H1 (cell line): ENCODE data around the gene GNB1L. TPM values are rescaled to one million over a fixed set of nuclear protein-coding genes. Genes with fewer than 3 reads are reported as not detected.

Source experiments
- CTCF ChIA-PET: fragments of 300-600 bp; sonication (Branson Sonifier 250); formaldehyde crosslinking; loops from one replicate; lab custom pipeline; 2021; ENCODE audit not compliant: partially characterized antibody; lab: Charles Lee
- POLR2A ChIA-PET: fragments of 300-600 bp; sonication (Branson Sonifier 250); formaldehyde crosslinking; loops from one replicate; lab custom pipeline; 2021; ENCODE audit warnings: inconsistent platforms; ENCODE audit not compliant: partially characterized antibody; lab: Charles Lee
- DNase-seq, 2 experiments: peaks; one replicate each; pipeline versions ENCODE4 v3.0.0 to v3.0.0-alpha.2; 2010 to 2022; ENCODE audit warnings: low spot score in 2 of 2, low read depth in 1 of 2, mixed read lengths in 1 of 2
- FAIRE-seq: peaks from 2 replicates; lab custom pipeline; 2011; peaks lifted over from hg19 to GRCh38; lab: Jason Lieb, UNC
- H2AFZ ChIP-seq: 2 replicates; pipeline ENCODE4 v1.8.1; 2012; ENCODE audit warnings: low read length, inconsistent platforms
- H2AK5ac ChIP-seq: 2 replicates; pipeline ENCODE4 v1.6.1; 2013; ENCODE audit warnings: low read depth, low read length
- H2BK120ac ChIP-seq: replicated peaks from 2 replicates; pipeline ENCODE3; 2013; ENCODE audit warnings: low read depth, low read length, inconsistent platforms
- H2BK12ac ChIP-seq: 2 replicates; pipeline ENCODE4 v1.6.1; 2013; ENCODE audit warnings: low read depth, low read length
- H2BK15ac ChIP-seq: 2 replicates; pipeline ENCODE4 v1.6.1; 2013; ENCODE audit warnings: low read length
- H2BK20ac ChIP-seq: 2 replicates; pipeline ENCODE4 v1.6.1; 2013; ENCODE audit warnings: low read length
- H2BK5ac ChIP-seq: 2 replicates; pipeline ENCODE4 v1.6.1; 2013; ENCODE audit warnings: low read depth, low read length
- H3K14ac ChIP-seq: 2 replicates; pipeline ENCODE4 v1.6.1; 2013; ENCODE audit warnings: inconsistent platforms; ENCODE audit not compliant: insufficient read length
- H3K18ac ChIP-seq: 2 replicates; pipeline ENCODE4 v1.6.1; 2013; ENCODE audit warnings: low read length; ENCODE audit errors: extremely low read depth
- H3K23ac ChIP-seq: 2 replicates; pipeline ENCODE4 v1.6.1; 2013; ENCODE audit warnings: inconsistent platforms; ENCODE audit not compliant: insufficient read length
- H3K23me2 ChIP-seq: 2 replicates; pipeline ENCODE4 v1.6.1; 2013; ENCODE audit warnings: low read depth, low read length
- H3K27ac ChIP-seq: 2 replicates; pipeline ENCODE4 v1.6.1; 2011; ENCODE audit warnings: low read depth, low read length, inconsistent platforms
- H3K27me3 ChIP-seq, 4 experiments: replicated peaks in 1 of 4; 1 replicate in 1 of 4; 2 replicates in 3 of 4; pipeline versions ENCODE4 v1.6.1 to v1.8.1; 2011 to 2013; ENCODE audit warnings: low read length in 3 of 4, mild to moderate bottlenecking in 3 of 4, inconsistent platforms in 2 of 4, mixed read lengths in 2 of 4, moderate library complexity in 1 of 4; ENCODE audit not compliant: control insufficient read depth in 3 of 4, insufficient read depth in 3 of 4; ENCODE audit errors: extremely low read depth in 1 of 4
- H3K36me3 ChIP-seq, 4 experiments: 2 replicates each; pipeline versions ENCODE4 v1.6.1 to v1.8.1; 2011 to 2013; ENCODE audit warnings: mild to moderate bottlenecking in 4 of 4, low read length in 3 of 4, moderate library complexity in 2 of 4, control low read depth in 1 of 4, inconsistent platforms in 1 of 4; ENCODE audit not compliant: insufficient read depth in 4 of 4, control insufficient read depth in 2 of 4
- H3K4ac ChIP-seq: replicated peaks from 2 replicates; pipeline ENCODE3; 2013; ENCODE audit warnings: low read length, low read depth, mixed read lengths, inconsistent platforms; ENCODE audit not compliant: insufficient read length
- H3K4me1 ChIP-seq, 4 experiments: replicated peaks in 1 of 4; 1 replicate in 1 of 4; 2 replicates in 3 of 4; pipeline versions ENCODE4 v1.6.1 to v1.8.1; 2011 to 2013; ENCODE audit warnings: low read length in 3 of 4, inconsistent platforms in 2 of 4, mixed read lengths in 1 of 4; ENCODE audit not compliant: insufficient read depth in 4 of 4, control insufficient read depth in 3 of 4
- H3K4me2 ChIP-seq, 2 experiments: 2 replicates each; pipeline versions ENCODE4 v1.6.1 to v1.8.1; 2011 to 2013; ENCODE audit warnings: low read depth in 2 of 2, low read length in 2 of 2, control low read depth in 1 of 2, inconsistent platforms in 1 of 2, mild to moderate bottlenecking in 1 of 2; ENCODE audit not compliant: insufficient read depth in 1 of 2
- H3K4me3 ChIP-seq, 4 experiments: fragments of 200-600, 300-600 bp in 1 of 4; sonication (generic), shearing (Covaris generic), sonication (Bioruptor Twin) in 1 of 4; 2 replicates each; pipeline versions ENCODE4 v1.5.1 to v1.8.1; 2011 to 2016; ENCODE audit warnings: low read length in 4 of 4, low read depth in 3 of 4, control low read depth in 2 of 4, inconsistent platforms in 2 of 4, mild to moderate bottlenecking in 2 of 4, mixed read lengths in 1 of 4, moderate library complexity in 1 of 4; ENCODE audit not compliant: insufficient read depth in 2 of 4; ENCODE audit errors: extremely low read depth in 1 of 4
- H3K56ac ChIP-seq: replicated peaks from 2 replicates; pipeline ENCODE3; 2013; ENCODE audit warnings: low read depth, mild to moderate bottlenecking, mixed read lengths, low read length, inconsistent platforms; ENCODE audit not compliant: insufficient read length
- H3K79me1 ChIP-seq: 2 replicates; pipeline ENCODE4 v1.6.1; 2013; ENCODE audit warnings: low read depth, low read length, control low read depth
- H3K79me2 ChIP-seq, 2 experiments: 2 replicates each; pipeline versions ENCODE4 v1.6.1 to v1.8.1; 2012 to 2013; ENCODE audit warnings: low read length in 2 of 2, mild to moderate bottlenecking in 2 of 2, inconsistent platforms in 1 of 2; ENCODE audit not compliant: insufficient read depth in 2 of 2, control insufficient read depth in 1 of 2
- H3K9ac ChIP-seq, 4 experiments: replicated peaks in 1 of 4; 1 replicate in 1 of 4; 2 replicates in 3 of 4; pipeline versions ENCODE4 v1.6.1 to v1.8.1; 2011 to 2013; ENCODE audit warnings: low read depth in 3 of 4, low read length in 3 of 4, control low read depth in 2 of 4, mild to moderate bottlenecking in 2 of 4, moderate library complexity in 2 of 4, inconsistent platforms in 1 of 4; ENCODE audit errors: extremely low read depth in 1 of 4
- H3K9me3 ChIP-seq, 2 experiments: 2 replicates each; pipeline versions ENCODE4 v1.6.1 to v1.8.1; 2012 to 2013; ENCODE audit warnings: mild to moderate bottlenecking in 2 of 2, moderate library complexity in 2 of 2, control low read depth in 1 of 2, inconsistent platforms in 1 of 2, low read depth in 1 of 2, low read length in 1 of 2, mixed read lengths in 1 of 2; ENCODE audit not compliant: insufficient read depth in 2 of 2
- H4K20me1 ChIP-seq, 2 experiments: replicated peaks in 1 of 2; 2 replicates each; pipeline versions ENCODE3 to v1.8.1; 2011 to 2013; ENCODE audit warnings: inconsistent platforms in 2 of 2, low read length in 2 of 2, mild to moderate bottlenecking in 1 of 2; ENCODE audit not compliant: insufficient read depth in 2 of 2, control insufficient read depth in 1 of 2
- H4K5ac ChIP-seq: 2 replicates; pipeline ENCODE4 v1.6.1; 2013; ENCODE audit warnings: low read length, low read depth, mixed read lengths, inconsistent platforms; ENCODE audit not compliant: insufficient read length
- H4K8ac ChIP-seq: 2 replicates; pipeline ENCODE4 v1.8.0; 2013; ENCODE audit warnings: mild to moderate bottlenecking, moderate library complexity, low read length, inconsistent platforms; ENCODE audit not compliant: insufficient read depth; ENCODE audit errors: extremely low read depth
- H4K91ac ChIP-seq: replicated peaks from 2 replicates; pipeline ENCODE3; 2013; ENCODE audit warnings: low read length, mixed read lengths, inconsistent platforms; ENCODE audit not compliant: insufficient read length
- CTCF ChIP-seq, 3 experiments: IDR thresholded peaks; 1 replicate in 2 of 3; 2 replicates in 1 of 3; pipeline versions ENCODE4 v1.5.1 to v1.6.1; 2011; ENCODE audit warnings: low read length in 3 of 3, mild to moderate bottlenecking in 3 of 3, inconsistent platforms in 2 of 3, low read depth in 1 of 3, moderate library complexity in 1 of 3; ENCODE audit not compliant: insufficient read depth in 1 of 3; ENCODE audit errors: control extremely low read depth in 1 of 3
- JUND ChIP-seq: IDR thresholded peaks from 2 replicates; pipeline ENCODE4 v1.6.1; 2011; ENCODE audit warnings: mild to moderate bottlenecking, improper control_type of control experiment, low read length
- KDM4A ChIP-seq: IDR thresholded peaks from one replicate; pipeline ENCODE4 v1.7.1; 2012; ENCODE audit warnings: low read depth, mild to moderate bottlenecking, moderate library complexity, low read length, inconsistent platforms; ENCODE audit not compliant: severe bottlenecking
- SAP30 ChIP-seq: fragments of 300-600 bp; sonication (generic); IDR thresholded peaks from 2 replicates; pipeline ENCODE4 v1.7.1; 2012; ENCODE audit warnings: low read length, moderate library complexity, mild to moderate bottlenecking, inconsistent platforms; ENCODE audit not compliant: insufficient read depth, insufficient replicate concordance
- SIN3A ChIP-seq, 2 experiments: IDR thresholded peaks in 1 of 2; conservative IDR thresholded peaks in 1 of 2; 2 replicates each; pipeline ENCODE4 v1.6.1; 2011 to 2012; ENCODE audit warnings: low read length in 2 of 2, improper control_type of control experiment in 1 of 2, low read depth in 1 of 2, mild to moderate bottlenecking in 1 of 2
- TCF12 ChIP-seq: IDR thresholded peaks from 2 replicates; pipeline ENCODE4 v1.6.1; 2011; ENCODE audit warnings: low read depth, mild to moderate bottlenecking, low read length
- TEAD4 ChIP-seq: IDR thresholded peaks from 2 replicates; pipeline ENCODE4 v1.6.1; 2012; ENCODE audit warnings: low read depth, low read length, inconsistent platforms, mixed read lengths
- USF2 ChIP-seq: IDR thresholded peaks from 2 replicates; pipeline ENCODE4 v1.6.1; 2011; ENCODE audit warnings: low read length, improper control_type of control experiment
- WGBS, 2 experiments: shearing (Covaris generic) in 1 of 2; methylation state at CpG; one replicate each; pipeline versions ENCODE4 v1.1.6 to v1.1.7; 2013 to 2015; ENCODE audit warnings: low lambda C conversion rate in 2 of 2, mixed read lengths in 2 of 2, inconsistent platforms in 1 of 2, low coverage in 1 of 2, missing lambda C conversion rate in 1 of 2; ENCODE audit not compliant: insufficient replicate concordance in 2 of 2, insufficient coverage in 1 of 2, insufficient read length in 1 of 2; ENCODE audit errors: extremely low coverage in 1 of 2, missing lambda C conversion rate in 1 of 2; 5-methylcytosine and 5-hydroxymethylcytosine counted together
- polyA plus RNA-seq, 7 experiments: library from polyadenylated mRNA; depleted of rRNA in 3 of 7; stranded (reverse) in 5 of 7; unstranded in 2 of 7; fragments of >200 nt in 5 of 7; fragments of 200-250 nt in 2 of 7; gene quantifications; 1 replicate in 5 of 7; 2 replicates in 1 of 7; 4 replicates in 1 of 7; pipeline versions ENCODE4 v1.2.1 to v1.2.3, GENCODE V29; 2011 to 2013; ENCODE audit warnings: missing spikeins in 2 of 7, mixed read lengths in 2 of 7
- total RNA-seq: library from RNA; stranded (reverse); fragmentation: NEBNext Ultra II Directional; extraction: Animal tissue kit (Norgen Biotek cat#: 25700); gene quantifications from 2 replicates; pipeline ENCODE4 v1.2.1, GENCODE V29; 2021

GNB1L gene
- total and polyA plus RNA-seq, 2 of the 8 experiments (the other 6 are each of a cell fraction or from before 2014, with no cell fraction given) = 14.0 to 15.6 TPM

- Histone ChIP-seq H3K9ac (no peak overlapping the region), H3K23ac (no peak overlapping the region), H3K27ac (no peak overlapping the region), H4K5ac (no peak overlapping the region), H3K4ac (no peak overlapping the region), H4K8ac (no peak overlapping the region), H3K4me1 (peaks cover 0 to 24% (median 12%) of the 10 kb centered on the region in 4 experiments; a peak in 6 of 7 replicates), H3K4me3 (no peak overlapping the region), H3K18ac (no peak overlapping the region), H2BK5ac (no peak overlapping the region), H3K27me3 (no peaks in the 10 kb centered on the region), H2BK20ac (no peak overlapping the region), H3K79me1 (peaks cover 21% of the 10 kb centered on the region), H3K9me3 (no peaks in the 10 kb centered on the region), H3K4me2 (peak overlapping the region in 1 of 2 experiments; percentile 88; a peak in 1 of 4 replicates), H4K91ac (no peak overlapping the region), H2BK15ac (0 out of 2 replicates have a peak overlapping the region, but pooled peaks have one; percentile 16), H3K56ac (no peak overlapping the region), H2AFZ (no peak overlapping the region), H4K20me1 (peaks cover 10 to 44% of the 10 kb centered on the region in 2 experiments), H2BK12ac (no peak overlapping the region), H2BK120ac (no peak overlapping the region), H3K79me2 (peaks cover 0 to 26% of the 10 kb centered on the region in 2 experiments; a peak in 3 of 4 replicates), H2AK5ac (no peak overlapping the region), H3K23me2 (peaks cover 16% of the 10 kb centered on the region; the same call in 1 of the 2 replicates), H3K36me3 (peaks cover 2 to 16% (median 14%) of the 10 kb centered on the region in 4 experiments; a peak in 6 of 8 replicates), H3K14ac (no peak overlapping the region)
- 92% methylated on average over 12 of the region's 12 CpGs; no CpG with 5 or more reads in 1 of the 2 experiments for WGBS, 2 experiments
- POLR2A ChIA-PET = interaction anchor here (1.9 to 2.1 kb wide), 2 partner anchors 10 to 20 kb away, joined by 6 to 7 read pairs; no protein-coding TSS in a partner anchor
- FAIRE-seq = no peak
- CTCF ChIA-PET = interaction anchor here (0.7 to 1.7 kb wide), 5 partner anchors 19 to 96 kb away, joined by 3 to 7 read pairs (median 3); no protein-coding TSS in a partner anchor
- no peak for DNase-seq
- no peak for TF ChIP-seq SAP30
- TF ChIP-seq TEAD4 = no peak
- no peak for TF ChIP-seq JUND
- TF ChIP-seq TCF12 = no peak
- TF ChIP-seq SIN3A (conservative IDR thresholded peaks at IDR 0.05 in 1 of 2, IDR thresholded peaks at IDR 0.05 in 1 of 2; ENCODE audit: low read depth in 1 of 2, low read length in 2 of 2) = no peak
- TF ChIP-seq KDM4A = no peak
- no peak for TF ChIP-seq USF2
- TF ChIP-seq CTCF (IDR thresholded peaks at IDR 0.05; ENCODE audit: control extremely low read depth in 1 of 3, insufficient read depth in 1 of 3, low read depth in 1 of 3, low read length in 3 of 3) = no peak
These were observed 2.4 kb downstream of the GNB1L start for GRCh38 chr22:19852177-19852781.
